GM04503 (cell line): ENCODE measurements around the gene CEMP1.
A peak's percentile ranks its signal among the peaks of the same experiment; 100 is the strongest.
"Not testable (repeated sequence)": the region's sequence is repeated elsewhere in the genome, so short reads cannot be mapped to it uniquely, and the experiment has no call there.

Experiments used
- DNase-seq: peaks from one replicate; pipeline ENCODE4 v3.0.0-alpha.2; 2012; ENCODE audit warnings: low read depth

The CEMP1 gene

GRCh38 chr16:2535625-2536013 is 4.4 kb upstream of the CEMP1 start:
- DNase-seq = peak; percentile 74

DNA sequence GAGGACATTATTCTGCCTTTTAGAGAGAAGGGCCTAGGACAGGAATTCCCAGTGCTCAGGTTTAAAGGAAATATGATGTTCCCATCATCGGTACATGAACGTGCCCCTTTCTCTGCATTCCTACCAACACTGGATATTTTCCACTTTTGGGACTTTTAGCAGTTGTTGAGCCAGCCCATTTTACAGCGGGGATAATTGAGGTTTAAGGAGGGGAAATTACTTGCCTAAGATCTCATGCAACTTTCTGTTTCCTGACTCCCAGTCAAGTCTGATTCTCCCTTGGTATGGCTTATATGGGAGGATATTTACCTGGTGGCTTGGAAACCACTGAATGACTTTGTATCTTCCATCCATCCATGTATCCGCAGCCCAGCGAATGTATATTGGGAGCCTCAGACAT is 3.1 kb upstream of the CEMP1 start:
- not testable (repeated sequence) for DNase-seq

DNA sequence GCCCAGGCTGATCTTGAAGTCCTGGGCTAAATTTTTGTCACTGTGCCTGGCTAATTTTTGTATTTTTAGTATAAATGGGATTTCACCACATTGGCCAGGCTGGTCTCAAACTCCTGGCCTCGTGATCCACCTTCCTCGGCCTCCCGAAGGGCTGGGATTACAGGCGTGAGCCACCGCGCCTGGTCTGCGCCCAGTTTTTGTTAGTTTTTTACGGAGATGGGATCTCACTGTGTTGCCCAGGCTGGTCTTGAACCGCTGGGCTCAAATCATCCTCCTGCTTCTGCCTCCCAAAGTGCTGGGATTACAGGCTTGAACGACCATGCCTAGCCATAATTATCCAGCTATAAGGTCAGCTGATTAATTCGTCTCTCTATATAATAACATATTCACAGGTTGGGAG is 2.7 kb upstream of the CEMP1 start:
- no peak for DNase-seq

- not testable (repeated sequence) for DNase-seq
Measured at GRCh38 chr16:2533142-2533755, 2.0 kb upstream of the CEMP1 start.

- DNase-seq = no peak
Measured at GRCh38 chr16:2532494-2533141, 1.4 kb upstream of the CEMP1 start.

DNA sequence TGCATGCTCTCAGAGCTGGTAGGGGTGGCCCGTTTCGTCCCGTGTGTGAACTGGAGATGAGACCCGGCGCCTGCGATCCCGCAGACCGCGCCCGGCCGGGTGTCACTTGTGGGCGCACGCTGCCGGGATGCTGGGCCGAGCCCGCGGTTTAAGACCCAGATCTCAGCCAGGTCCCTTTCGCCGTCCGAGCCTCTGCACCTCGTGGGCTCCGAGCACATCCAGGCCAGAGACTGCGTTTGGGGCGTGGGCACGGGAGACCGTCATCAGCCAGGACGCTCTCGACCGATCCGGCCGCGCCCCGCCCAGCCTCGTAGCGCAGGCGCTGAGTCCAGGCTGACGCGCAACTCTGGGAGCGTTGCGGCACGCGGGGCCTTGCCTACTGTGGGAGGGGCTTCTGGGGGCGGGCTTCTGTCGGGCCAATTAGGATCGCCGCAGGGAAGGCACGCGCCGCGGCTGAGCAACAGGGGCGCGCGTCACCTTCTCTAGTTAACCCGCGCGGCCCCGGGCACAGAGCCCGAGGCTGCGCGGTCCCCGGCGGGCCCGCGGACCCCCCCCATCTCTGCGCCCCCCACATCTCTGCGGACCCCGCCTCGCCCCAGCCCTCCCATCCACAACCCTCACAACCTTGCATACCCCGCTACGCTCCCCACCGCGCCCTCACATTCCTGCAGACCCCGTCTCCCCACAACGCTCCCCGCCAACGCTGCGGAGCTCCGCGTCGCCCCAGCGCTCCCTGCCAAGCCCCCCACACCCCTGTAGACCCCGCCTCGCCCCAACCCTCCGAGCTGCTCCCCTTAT is 687 bp upstream of the CEMP1 start:
- DNase-seq = peak; percentile 82

DNA sequence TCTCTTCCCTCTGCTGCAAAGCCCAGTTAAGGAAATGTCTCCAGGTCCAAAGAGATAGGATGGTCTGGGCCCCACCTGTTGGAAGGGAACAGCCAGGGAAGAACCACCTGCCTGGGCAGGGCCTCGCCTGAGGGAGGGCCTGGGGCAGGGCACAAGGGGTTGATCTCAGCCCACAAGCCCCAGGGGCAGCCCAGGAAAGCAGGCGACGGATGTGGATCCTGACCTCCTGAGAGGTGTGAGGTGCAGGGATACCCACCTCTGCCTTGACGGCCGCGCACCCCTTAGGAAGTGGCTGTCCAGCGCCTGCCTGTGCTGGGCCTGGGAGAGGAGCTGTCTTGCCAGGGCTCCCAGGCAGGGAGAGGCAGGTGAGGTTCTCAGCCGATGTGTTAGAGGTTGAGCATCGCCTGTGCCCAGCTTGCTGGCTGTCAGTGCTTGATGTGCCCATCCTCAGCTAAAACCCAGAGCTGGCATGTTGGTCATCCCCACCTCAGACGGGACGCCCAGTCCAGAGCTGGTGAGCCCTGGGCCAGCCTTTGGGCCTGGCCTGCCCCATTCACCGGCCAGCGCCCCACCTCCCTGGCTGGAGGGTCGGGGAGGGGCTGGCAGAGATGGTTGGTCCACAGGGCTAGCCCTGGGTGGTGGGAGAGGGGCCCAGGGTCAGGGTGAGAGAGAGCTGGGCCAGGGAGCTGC is 434 bp downstream of the CEMP1 start:
- DNase-seq = no peak

- no peak for DNase-seq
Measured at GRCh38 chr16:2529961-2530628, 1.1 kb downstream of the CEMP1 start.

- DNase-seq = no peak
Measured at GRCh38 chr16:2529061-2529931, 1.9 kb downstream of the CEMP1 start.

DNA sequence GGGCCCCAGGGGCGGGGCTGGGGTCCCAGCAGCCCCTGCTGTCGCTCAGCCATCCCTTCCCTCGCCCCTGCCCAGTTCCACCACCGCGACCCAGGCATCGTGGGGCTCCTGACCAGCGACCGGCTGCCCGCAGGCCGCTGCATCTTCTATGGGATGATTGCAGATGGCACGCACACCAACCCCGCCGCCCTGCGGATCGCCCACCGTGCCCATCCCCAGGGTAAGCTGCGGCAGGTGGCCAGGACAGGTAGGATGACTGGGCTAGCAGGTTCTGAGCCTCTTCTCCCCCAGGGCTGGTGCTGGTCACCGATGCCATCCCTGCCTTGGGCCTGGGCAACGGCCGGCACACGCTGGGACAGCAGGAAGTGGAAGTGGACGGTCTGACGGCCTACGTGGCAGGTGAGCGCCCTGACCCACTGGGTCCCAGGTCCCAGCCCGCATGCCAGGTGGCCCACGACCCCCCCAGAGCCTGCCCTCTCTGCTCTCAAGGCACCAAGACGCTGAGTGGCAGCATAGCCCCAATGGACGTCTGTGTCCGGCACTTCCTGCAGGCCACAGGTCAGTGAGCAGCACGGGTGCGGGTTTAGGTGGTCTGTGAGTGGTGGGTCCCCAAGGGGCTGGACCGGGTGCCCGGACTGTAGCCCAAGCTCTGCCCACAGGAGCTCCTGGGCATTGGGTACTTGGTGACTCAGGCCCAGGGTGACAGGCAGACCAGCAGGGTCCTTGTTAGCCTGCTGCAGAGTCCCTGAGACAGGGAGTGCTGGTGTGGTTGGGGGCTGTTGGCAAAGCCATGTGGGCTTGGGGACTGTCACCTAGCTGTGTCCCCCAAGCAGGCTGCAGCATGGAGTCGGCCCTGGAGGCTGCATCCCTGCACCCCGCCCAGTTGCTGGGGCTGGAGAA is 2.8 kb downstream of the CEMP1 start:
- no peak for DNase-seq

GRCh38 chr16:2527784-2528100 is 3.5 kb downstream of the CEMP1 start:
- DNase-seq = no peak

- DNase-seq = no peak
Measured at GRCh38 chr16:2527071-2527783, 4.0 kb downstream of the CEMP1 start.

DNA sequence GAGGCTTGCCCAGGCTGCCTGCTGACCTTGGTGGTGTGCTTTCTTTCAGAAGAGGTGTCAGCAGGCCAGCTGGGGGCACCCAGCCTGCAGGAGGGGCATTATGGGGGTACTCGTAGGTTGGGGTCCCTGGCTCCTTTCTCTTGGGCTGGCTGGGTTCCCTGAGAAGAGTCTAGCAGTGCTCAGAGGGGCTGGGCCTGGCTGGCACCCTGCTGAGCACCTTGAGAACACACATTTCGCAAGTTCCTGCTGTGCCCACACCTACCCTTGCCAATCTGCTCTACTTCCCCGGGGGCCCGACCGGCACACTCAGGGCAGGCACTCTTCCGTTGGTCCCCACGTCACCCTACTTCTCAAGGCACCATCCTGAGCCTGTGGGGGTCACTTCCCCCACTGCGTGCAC is 5.1 kb downstream of the CEMP1 start:
- no peak for DNase-seq

- no peak for DNase-seq
Measured at GRCh38 chr16:2524339-2524938, 6.8 kb downstream of the CEMP1 start.

- DNase-seq = no peak
Measured at GRCh38 chr16:2523801-2524231, 7.4 kb downstream of the CEMP1 start.

GRCh38 chr16:2520784-2521531 is 10.2 kb downstream of the CEMP1 start:
- DNase-seq = no peak

DNA sequence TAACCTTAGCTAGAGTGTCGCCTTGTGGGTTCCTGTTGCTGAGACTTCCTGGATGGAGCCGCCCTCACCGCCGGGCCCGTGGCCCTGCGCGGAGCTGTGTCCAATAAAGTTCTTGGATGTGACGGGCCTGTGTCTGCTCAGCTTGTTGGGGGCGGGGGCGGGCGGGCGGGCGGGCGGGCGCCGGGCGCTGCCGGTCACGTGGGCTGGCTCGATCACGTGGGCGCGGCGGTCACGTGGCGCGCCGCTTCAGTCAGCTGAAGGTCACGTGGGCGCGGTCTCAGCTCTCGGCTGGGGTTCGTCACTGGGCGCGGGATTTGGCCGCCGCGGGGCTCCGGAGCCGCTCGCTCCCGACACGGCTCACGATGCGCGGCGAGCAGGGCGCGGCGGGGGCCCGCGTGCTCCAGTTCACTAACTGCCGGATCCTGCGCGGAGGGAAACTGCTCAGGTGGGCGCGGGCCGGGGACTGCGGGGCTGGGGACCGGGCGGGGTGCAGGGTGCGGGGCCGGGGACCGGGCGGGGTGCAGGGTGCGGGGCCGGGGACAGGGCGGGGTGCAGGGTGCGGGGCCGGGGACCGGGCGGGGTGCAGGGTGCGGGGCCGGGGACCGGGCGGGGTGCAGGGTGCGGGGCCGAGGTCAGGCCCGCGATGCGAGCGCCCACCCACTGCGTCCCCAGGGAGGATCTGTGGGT is 11.0 kb downstream of the CEMP1 start, which contains the start of gene AMDHD2:
TSS of gene AMDHD2 (plus strand) at position 275 of the 687 bp plus-strand sequence. CDS start at position 363, 88 bp downstream.
- DNase-seq = no peak

- no peak for DNase-seq
Measured at GRCh38 chr16:2519711-2520080, 11.5 kb downstream of the CEMP1 start.
